ENCODE data around the gene KIF15.

KIF15 gene

DNA sequence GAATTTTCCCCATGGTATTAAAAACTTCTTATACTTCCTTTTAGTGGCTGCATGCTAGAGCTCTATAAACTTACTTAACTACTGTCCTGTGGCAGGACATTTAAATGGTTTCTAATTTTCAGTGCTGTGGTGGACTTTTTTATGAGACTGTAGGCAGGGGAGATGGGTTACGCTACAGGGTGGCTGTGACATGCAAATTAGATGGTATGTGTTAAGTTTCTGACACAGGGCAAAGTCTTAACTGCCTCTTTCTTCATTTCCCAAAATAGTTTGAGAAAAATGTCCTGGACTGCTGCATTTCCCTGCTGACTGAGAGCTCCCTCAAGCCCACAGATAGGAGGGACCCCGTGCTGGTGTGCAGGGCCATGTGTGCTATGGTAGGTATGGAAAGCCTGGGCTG, 134.8 kb downstream of the KIF15 start:
- TF ChIP-seq Cebpa-rat (IDR thresholded peaks at IDR 0.05), result no peak
- no peaks in the 10 kb centered on the region for H3K36me3 ChIP-seq
- no peak overlapping the region for H3K4me2 ChIP-seq
- H3K4me1 ChIP-seq, result peaks cover 0 to 8% (median 2%) of the 10 kb centered on the region in 10 experiments; a peak in 6 of 20 replicates
- no peak overlapping the region for H3K27ac ChIP-seq
- no peak overlapping the region for H3K9ac ChIP-seq
- no peaks in the 10 kb centered on the region for H3K9me3 ChIP-seq (replicated peaks in 1 of 11)
- H3K4me3 ChIP-seq, result no peak overlapping the region
- H3K27me3 ChIP-seq, result no peaks in the 10 kb centered on the region
- H4K20me1 ChIP-seq, result no peaks in the 10 kb centered on the region

DNA sequence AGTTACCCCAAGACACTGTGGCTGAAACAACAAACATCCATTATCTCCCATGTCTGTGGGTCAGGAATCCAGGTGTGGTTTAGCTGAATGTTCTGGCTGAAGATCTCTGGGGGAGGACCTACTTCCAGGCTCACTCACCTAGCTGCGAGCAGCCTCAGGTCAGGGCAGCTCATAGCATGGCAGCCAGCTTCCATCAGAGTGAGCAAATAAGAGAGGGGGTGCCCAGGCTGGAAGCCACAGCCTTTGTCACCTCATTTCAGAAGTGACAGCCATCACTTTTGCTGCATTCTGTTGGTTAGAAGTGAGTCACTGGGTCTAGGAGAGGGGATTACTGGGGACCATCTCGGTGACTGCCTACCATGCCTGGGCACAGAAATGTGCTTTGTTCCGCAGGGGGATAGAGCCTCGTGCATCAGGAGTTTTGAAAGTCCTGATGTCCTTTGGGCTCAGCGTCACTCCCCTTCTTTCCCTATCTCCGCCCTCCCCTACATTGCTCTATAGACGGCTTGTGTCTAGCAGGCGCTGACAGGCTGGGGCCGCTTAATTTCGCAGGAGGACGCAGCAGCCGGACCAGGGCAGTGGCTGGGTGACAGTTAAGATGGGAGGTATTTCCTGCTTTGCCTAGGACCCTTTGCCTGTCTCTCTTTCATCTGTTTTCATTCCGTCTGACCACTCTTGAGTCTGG, 138.2 kb downstream of the KIF15 start:
- no peak overlapping the region for H3K27ac ChIP-seq
- H3K4me1 ChIP-seq, result peaks cover 0 to 8% (median 2%) of the 10 kb centered on the region in 10 experiments; a peak in 5 of 20 replicates
- H3K9me3 ChIP-seq (replicated peaks in 1 of 11), result no peaks in the 10 kb centered on the region
- H3K27me3 ChIP-seq, result no peaks in the 10 kb centered on the region
- H3K36me3 ChIP-seq, result no peaks in the 10 kb centered on the region
- no peaks in the 10 kb centered on the region for H4K20me1 ChIP-seq
- TF ChIP-seq Cebpa-rat (IDR thresholded peaks at IDR 0.05), result no peak
- H3K4me2 ChIP-seq, result no peak overlapping the region
- no peak overlapping the region for H3K9ac ChIP-seq
- H3K4me3 ChIP-seq, result no peak overlapping the region

DNA sequence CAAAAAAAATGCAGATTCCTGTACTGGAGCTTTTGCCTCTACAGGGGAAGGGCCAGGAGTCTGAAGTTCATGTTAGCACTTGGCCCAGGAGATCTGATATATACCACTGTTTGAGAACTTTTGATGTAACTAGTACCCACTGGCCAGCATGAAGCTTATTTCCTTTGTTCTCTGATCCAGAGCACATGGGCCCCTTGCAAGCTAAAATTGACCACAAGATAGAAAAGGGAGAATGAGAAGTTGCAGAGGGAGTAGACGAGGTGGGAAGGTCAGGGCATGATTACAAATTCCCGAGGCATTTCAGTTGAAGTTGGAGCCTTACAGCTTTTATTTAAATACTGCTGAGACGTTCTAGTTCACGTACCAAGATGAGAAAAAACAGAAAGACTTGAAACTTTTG, 141.0 kb downstream of the KIF15 start:
- no peak overlapping the region for H3K4me3 ChIP-seq

More for the DNA sequence above, 141.0 kb downstream of the KIF15 start:
- no peak overlapping the region for H3K9ac ChIP-seq
- H3K4me1 ChIP-seq, result peaks cover 0 to 4% (median 0%) of the 10 kb centered on the region in 10 experiments; a peak in 2 of 20 replicates
- no peak overlapping the region for H3K27ac ChIP-seq
- no peak for TF ChIP-seq Cebpa-rat (IDR thresholded peaks at IDR 0.05)
- no peaks in the 10 kb centered on the region for H3K9me3 ChIP-seq (replicated peaks in 1 of 11)
- H3K27me3 ChIP-seq, result no peaks in the 10 kb centered on the region
- H3K36me3 ChIP-seq, result no peaks in the 10 kb centered on the region
- no peaks in the 10 kb centered on the region for H4K20me1 ChIP-seq
- no peak overlapping the region for H3K4me2 ChIP-seq
